ENCODE results near the gene ASB11.
"Not testable (repeated sequence)": the region's sequence is repeated elsewhere in the genome, so short reads cannot be mapped to it uniquely, and the experiment has no call there.

Gene ASB11

DNA sequence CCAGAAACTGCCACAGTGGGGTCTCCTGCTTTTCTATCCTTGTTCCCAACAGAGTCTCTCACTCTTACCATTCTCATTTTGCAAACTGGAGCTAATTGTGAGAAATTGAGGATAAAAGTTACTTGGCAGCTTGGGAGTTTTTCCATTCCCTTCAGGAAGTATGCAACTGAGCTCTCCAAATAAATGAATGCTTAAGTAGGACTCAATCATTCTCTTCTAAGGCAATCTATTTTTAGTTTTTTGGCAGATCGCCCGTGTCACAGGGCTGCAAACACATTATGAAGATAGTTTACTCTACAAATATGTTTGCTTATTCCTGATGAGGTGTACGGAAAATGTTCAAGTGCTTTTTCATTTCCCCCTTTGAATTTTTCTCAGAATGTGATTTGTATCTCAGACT is 5.3 kb downstream of the ASB11 start:
- DNase-seq (ENCODE audit: low read depth, low spot score), result peak; percentile 72

DNA sequence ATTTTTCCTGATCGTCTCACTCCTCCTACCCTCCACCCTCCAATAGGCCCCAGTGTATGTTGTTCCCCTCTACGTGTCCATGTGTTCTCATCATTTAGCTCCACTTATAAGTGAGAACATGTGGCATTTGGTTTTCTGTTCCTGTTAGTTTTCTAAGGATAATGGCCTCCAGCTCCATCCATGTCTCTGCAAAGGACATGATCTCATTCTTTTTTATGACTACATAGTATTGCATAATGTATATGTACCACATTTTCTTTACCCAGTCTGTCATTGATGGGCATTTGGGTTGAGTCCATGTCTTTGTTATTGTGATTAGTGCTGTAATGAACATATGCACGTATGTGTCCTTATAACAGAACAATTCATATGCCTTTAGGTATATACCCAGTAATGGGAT is 9.5 kb downstream of the ASB11 start:
- DNase-seq (ENCODE audit: low read depth, low spot score), result not testable (repeated sequence)

GRCh38 chrX:15301924-15302323 is 13.5 kb downstream of the ASB11 start:
- peak; percentile 2 for DNase-seq (ENCODE audit: low read depth, low spot score)

GRCh38 chrX:15299941-15300851 is 15.2 kb downstream of the ASB11 start:
- peak; percentile 41 for DNase-seq (ENCODE audit: low read depth, low spot score)

- no peak for DNase-seq (ENCODE audit: low read depth, low spot score)
Observed at GRCh38 chrX:15298780-15299179, 16.7 kb downstream of the ASB11 start.

DNA sequence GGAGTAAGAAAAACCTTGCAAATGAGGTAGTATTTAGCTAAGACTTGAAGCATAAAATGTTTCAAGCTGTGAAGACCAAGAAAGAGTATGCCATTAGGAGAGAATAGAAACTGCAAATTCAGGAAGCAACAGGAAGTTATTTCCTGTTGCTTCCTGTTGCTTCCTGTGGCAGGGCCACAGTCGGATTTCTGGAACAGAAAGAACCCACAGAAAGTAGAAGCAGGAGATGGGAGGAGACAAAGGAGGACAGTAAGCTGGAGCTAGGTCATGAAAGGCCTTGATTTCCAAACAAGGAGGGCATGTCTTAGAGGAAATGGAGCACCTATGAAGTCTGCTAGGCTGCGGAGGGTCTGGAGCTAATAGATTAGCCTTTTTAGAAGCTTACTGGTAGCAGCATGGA is 17.2 kb downstream of the ASB11 start:
- no peak for DNase-seq (ENCODE audit: low read depth, low spot score)

GRCh38 chrX:15293451-15293850 is 22.0 kb downstream of the ASB11 start:
- DNase-seq (ENCODE audit: low read depth, low spot score), result no peak

DNA sequence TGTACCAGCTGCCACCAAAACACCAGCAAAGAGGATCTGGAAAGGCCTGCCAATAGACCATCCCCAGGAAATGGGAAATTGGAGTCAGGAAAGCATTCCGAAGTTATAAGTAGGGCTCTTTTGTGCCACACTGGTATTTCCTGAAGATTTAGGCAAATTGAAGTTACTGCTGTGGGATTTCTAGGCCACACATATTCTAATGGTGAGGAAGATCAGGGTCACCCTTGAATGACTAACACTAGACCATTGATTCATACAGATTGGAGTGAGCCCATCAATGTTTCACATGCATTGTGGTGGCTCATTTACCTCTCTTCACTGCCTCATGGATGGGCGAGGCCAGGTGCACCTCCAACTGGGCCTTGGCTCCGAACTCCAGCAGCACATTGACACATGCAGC is 22.6 kb downstream of the ASB11 start:
- no peak for DNase-seq (ENCODE audit: low read depth, low spot score)

DNA sequence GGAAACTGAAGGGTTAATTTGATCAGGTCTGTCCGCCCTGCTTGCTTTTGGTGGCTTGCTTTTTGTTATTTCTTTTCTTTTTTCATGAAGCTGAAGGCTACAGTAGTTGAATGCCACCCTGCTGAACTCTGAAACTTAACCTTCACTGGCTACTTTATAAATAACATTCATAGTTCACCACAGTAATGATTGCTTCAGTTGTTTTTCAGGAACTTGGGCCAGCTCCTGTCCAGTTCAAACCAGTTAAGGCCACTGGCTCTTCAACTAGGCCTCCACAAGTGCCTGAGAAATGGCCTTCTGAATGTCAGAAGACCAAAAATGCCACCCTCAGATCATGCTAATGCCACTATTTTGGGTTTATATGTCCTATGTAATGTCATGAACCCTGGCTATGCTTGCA is 37.8 kb downstream of the ASB11 start:
- DNase-seq (ENCODE audit: low read depth, low spot score), result no peak

DNA sequence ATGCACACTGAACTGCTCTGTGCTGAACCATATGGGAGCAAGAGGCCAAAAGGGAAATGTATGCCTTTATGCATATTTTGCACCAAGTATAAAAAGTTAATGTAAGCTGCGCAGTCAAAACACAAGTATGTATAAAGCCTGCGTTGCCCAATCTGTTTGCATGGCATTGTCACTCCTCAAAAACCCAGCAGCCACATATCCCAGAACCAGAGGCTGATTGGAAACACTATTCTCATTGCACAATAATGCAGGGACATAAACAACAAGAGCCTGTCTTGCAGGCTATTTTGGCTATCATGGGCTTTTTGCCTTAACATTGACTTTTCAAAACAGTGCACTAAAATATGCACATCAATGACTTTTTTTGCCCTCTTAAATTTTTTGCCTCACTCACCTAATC is 40.5 kb downstream of the ASB11 start:
- DNase-seq (ENCODE audit: low read depth, low spot score), result no peak

DNA sequence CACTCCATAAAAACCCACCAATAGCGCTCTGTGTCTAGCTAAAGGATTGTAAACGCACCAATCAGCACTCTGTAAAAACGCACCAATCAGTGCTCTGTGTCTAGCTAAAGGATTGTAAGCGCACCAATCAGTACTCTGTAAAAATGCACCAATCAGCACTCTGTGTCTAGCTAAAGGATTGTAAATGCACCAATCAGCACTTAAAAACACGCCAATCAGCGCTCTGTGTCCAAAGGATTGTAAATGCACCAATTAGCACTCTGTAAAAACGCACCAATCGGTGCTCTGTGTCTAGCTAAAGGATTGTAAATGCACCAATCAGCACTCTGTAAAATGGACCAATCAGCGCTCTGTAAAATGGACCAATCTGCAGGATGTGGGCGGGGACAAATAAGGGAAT is 42.2 kb downstream of the ASB11 start:
- DNase-seq (ENCODE audit: low read depth, low spot score), result not testable (repeated sequence)

DNA sequence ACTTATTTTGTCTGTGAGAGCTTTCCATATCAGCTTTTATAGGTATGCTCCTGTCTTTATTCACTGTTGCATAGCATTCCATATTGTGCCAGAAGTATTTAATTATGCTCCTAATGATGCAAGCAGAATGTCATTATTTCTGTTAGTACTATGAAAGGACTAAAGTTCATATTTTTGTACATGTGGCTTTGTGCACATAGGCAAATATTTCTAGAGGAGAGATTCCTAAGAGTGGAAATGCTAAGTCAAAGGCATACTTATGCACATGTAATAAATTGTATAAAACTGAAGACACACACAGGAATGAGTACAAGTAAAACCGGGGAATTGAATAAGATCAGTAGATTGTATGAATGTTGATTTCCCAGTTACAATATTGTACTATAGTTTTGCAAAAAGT is 43.7 kb downstream of the ASB11 start:
- DNase-seq (ENCODE audit: low read depth, low spot score), result no peak

- peak; percentile 74 for DNase-seq (ENCODE audit: low read depth, low spot score)
Observed at GRCh38 chrX:15269618-15270521, 45.6 kb downstream of the ASB11 start, which contains the start of gene ASB9. TSS of gene ASB9 (minus strand) at chrX:15270083. CDS start at chrX:15269874, 209 bp downstream.

DNA sequence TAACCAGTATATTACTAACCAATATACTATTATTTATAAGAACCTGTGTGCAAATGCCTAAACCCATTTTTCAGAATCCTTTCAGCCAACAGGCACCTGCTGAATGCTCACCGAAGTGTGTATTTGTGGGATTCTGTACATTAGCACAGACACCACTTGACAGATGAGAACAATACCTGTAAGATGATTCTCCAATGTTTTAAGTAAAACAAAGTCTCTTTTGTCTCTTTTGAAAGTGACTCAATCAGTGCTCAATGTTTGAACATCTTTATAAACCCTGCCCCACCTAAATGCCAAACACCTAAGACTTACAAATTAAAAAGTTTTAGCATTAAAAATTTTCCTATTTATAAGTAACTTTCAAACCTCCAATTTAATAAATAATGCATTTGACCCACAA is 46.3 kb downstream of the ASB11 start:
- DNase-seq (ENCODE audit: low read depth, low spot score), result no peak

GRCh38 chrX:15254852-15255251 is 60.6 kb downstream of the ASB11 start:
- no peak for DNase-seq (ENCODE audit: low read depth, low spot score)

- DNase-seq (ENCODE audit: low read depth, low spot score), result peak; percentile 15
Observed at GRCh38 chrX:15245896-15246295, 69.5 kb downstream of the ASB11 start.

GRCh38 chrX:15244421-15244820 is 71.0 kb downstream of the ASB11 start:
- no peak for DNase-seq (ENCODE audit: low read depth, low spot score)

GRCh38 chrX:15242899-15243555 is 72.4 kb downstream of the ASB11 start:
- peak; percentile 68 for DNase-seq (ENCODE audit: low read depth, low spot score)

GRCh38 chrX:15241301-15241700 is 74.1 kb downstream of the ASB11 start:
- DNase-seq (ENCODE audit: low read depth, low spot score), result no peak

DNA sequence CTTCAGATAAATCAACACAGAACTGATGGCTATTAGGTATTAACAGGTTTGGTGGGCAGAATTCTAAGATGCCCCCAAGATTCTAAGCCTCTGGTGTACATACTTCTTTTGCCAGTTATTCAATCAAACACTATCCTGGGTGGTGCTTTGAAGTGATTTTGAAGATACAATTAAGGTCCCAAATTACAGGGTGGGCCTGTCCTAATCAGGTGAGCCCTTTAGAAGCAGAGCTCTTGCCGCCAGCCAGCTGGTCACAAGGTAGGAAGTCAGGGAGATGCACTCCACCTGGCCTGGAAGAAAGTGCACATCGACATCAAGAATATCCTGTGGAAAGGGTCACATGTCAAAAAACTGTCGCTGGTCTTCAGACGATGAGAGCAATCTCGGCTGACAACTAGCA is 75.0 kb downstream of the ASB11 start:
- DNase-seq (ENCODE audit: low read depth, low spot score), result no peak

DNA sequence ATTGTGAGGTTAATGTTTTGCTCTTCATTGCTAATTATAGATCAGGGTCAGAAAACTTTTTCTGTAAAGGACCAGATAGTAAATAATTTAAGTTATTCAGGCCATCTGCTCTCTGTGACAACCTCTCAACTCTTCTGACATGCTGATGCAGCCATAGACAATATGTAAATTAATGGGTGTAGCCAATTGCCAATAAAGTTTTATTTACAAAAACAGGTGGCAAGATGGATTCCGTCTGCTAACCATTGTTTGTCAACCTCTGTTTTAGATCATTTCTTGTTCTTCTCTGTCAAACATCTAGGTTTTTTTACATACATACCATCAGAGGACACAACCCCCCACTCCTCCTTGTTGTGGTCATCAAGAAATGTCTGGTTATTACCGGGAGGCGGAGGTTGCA is 79.3 kb downstream of the ASB11 start:
- no peak for DNase-seq (ENCODE audit: low read depth, low spot score)

GRCh38 chrX:15235001-15235400 is 80.4 kb downstream of the ASB11 start:
- DNase-seq (ENCODE audit: low read depth, low spot score), result no peak

All from astrocyte of the hippocampus (primary cell).